CD4-positive, alpha-beta T cell (primary cell): Measurements from ENCODE around the gene SNX8. TPM values are rescaled to one million over a fixed set of nuclear protein-coding genes. Genes with fewer than 3 reads are reported as not detected.
"Not testable (repeated sequence)": the region's sequence is repeated elsewhere in the genome, so short reads cannot be mapped to it uniquely, and the experiment has no call there.

Source experiments
- ATAC-seq: fragments of 200-7000 bp; cut with Tn5 transposase; one replicate; pipeline ENCODE4 v1.10.0; 2022; ENCODE audit warnings: mild to moderate bottlenecking; ENCODE audit not compliant: poor library complexity
- CTCF ChIA-PET: fragments of 350-600 bp; sonication (Branson Sonifier 250); formaldehyde crosslinking; loops from one replicate; lab custom pipeline; 2021; ENCODE audit warnings: antibody characterized with exemption, inconsistent platforms; lab: Charles Lee
- POLR2A ChIA-PET: fragments of 350-600 bp; sonication (Branson Sonifier 250); formaldehyde crosslinking; loops from one replicate; lab custom pipeline; 2021; ENCODE audit warnings: antibody characterized with exemption, inconsistent platforms; lab: Charles Lee
- DNase-seq, 14 experiments: peaks; one replicate each; pipeline ENCODE4 v3.0.0-alpha.2; 2013 to 2020; ENCODE audit warnings: mixed read lengths in 2 of 14
- H3K27ac ChIP-seq, 2 donors: one replicate each; pipeline versions ENCODE4 v1.5.1 to v1.7.0; 2013; ENCODE audit warnings: low read length in 2 of 2, low read depth in 1 of 2, mild to moderate bottlenecking in 1 of 2
- H3K27me3 ChIP-seq, 2 experiments: 1 replicate in 1 of 2; 2 replicates in 1 of 2; pipeline versions ENCODE4 v1.6.1 to v1.7.0; 2013; ENCODE audit warnings: low read length in 2 of 2, control low read depth in 1 of 2, mild to moderate bottlenecking in 1 of 2, moderate library complexity in 1 of 2; ENCODE audit not compliant: insufficient read depth in 2 of 2, control insufficient read depth in 1 of 2
- H3K36me3 ChIP-seq: one replicate; pipeline ENCODE4 v1.6.1; 2013; ENCODE audit warnings: low read length, control low read depth; ENCODE audit not compliant: insufficient read depth
- H3K4me1 ChIP-seq: one replicate; pipeline ENCODE4 v1.6.1; 2013; ENCODE audit warnings: low read length, control low read depth; ENCODE audit not compliant: insufficient read depth
- H3K4me3 ChIP-seq: one replicate; pipeline ENCODE4 v1.5.1; 2013; ENCODE audit warnings: mild to moderate bottlenecking, low read length, moderate library complexity
- H3K9me3 ChIP-seq, 2 experiments: 1 replicate in 1 of 2; 2 replicates in 1 of 2; pipeline versions ENCODE4 v1.6.1 to v1.7.0; 2013; ENCODE audit warnings: low read length in 2 of 2, mild to moderate bottlenecking in 2 of 2, control low read depth in 1 of 2, moderate library complexity in 1 of 2; ENCODE audit not compliant: control insufficient read depth in 1 of 2, insufficient read depth in 1 of 2
- H3K27ac Mint-ChIP-seq: one replicate; pipeline ENCODE4 v1.8.0; 2020; ENCODE audit warnings: mixed read lengths
- H3K27me3 Mint-ChIP-seq: one replicate; pipeline ENCODE4 v1.8.0; 2021; ENCODE audit warnings: mixed read lengths
- H3K36me3 Mint-ChIP-seq: one replicate; pipeline ENCODE4 v1.8.0; 2021; ENCODE audit warnings: low read depth, mixed read lengths
- H3K4me1 Mint-ChIP-seq: one replicate; pipeline ENCODE4 v1.8.0; 2021; ENCODE audit warnings: low read depth, mixed read lengths
- H3K4me3 Mint-ChIP-seq: one replicate; pipeline ENCODE4 v1.8.0; 2020; ENCODE audit warnings: mild to moderate bottlenecking, mixed read lengths
- H3K9me3 Mint-ChIP-seq: one replicate; pipeline ENCODE4 v1.8.0; 2020; ENCODE audit warnings: mixed read lengths
- CTCF ChIP-seq: fragments of 200-600 bp; IDR thresholded peaks from one replicate; pipeline ENCODE4 v1.8.0; 2022; ENCODE audit warnings: antibody characterized with exemption, mild to moderate bottlenecking
- intact Hi-C, 2 experiments: fragments of 100-400 bp; cut with DNase I in 1 of 2; cut with micrococcal nuclease in 1 of 2; formaldehyde crosslinking; loops; one replicate each; pipeline versions ENCODE4 v1.15.1 to v1.9.0; 2023 to 2025; cut with DNase I, micrococcal nuclease
- total RNA-seq, 174 experiments: library from RNA in 2 of 174; stranded (reverse) in 2 of 174; gene quantifications; one replicate each; pipeline ENCODE4 v1.2.3 and lab custom pipeline; 2021 to 2026

The SNX8 gene
- total RNA-seq, 2 experiments from 2014 or later, result 4.2 to 4.5 TPM

GRCh38 chr7:2307690-2308107 is 6.5 kb downstream of the SNX8 start:
- Histone ChIP-seq H3K4me1 (peaks cover 3% of the 10 kb centered on the region), H3K36me3 (no peaks in the 10 kb centered on the region), H3K27me3 (no peaks in the 10 kb centered on the region), H3K9me3 (no peaks in the 10 kb centered on the region), H3K27ac (no peak overlapping the region), H3K4me3 (no peak overlapping the region)
- Mint-ChIP-seq H3K36me3 (no peaks in the 10 kb centered on the region), H3K4me3 (no peak overlapping the region), H3K27me3 (no peaks in the 10 kb centered on the region), H3K27ac (no peak overlapping the region), H3K4me1 (peaks cover 9% of the 10 kb centered on the region), H3K9me3 (no peaks in the 10 kb centered on the region)
- DNase-seq, result peak in 2 of 14 experiments; percentile 25 to 37
- ChIA-PET CTCF (no interaction called here), POLR2A (no interaction called here)
- no peak for ATAC-seq
- TF ChIP-seq CTCF, result no peak
- intact Hi-C loops, result no loop called here

- H3K27ac Mint-ChIP-seq, result no peak overlapping the region
- no peaks in the 10 kb centered on the region for H3K27me3 Mint-ChIP-seq
Observed at GRCh38 chr7:2306688-2307087, 7.6 kb downstream of the SNX8 start.

GRCh38 chr7:2305258-2305657 is 9.0 kb downstream of the SNX8 start:
- H3K27me3 Mint-ChIP-seq, H3K4me1 ChIP-seq, ATAC-seq, intact Hi-C loops, H3K4me3 Mint-ChIP-seq, H3K9me3 Mint-ChIP-seq, H3K36me3 Mint-ChIP-seq, DNase-seq, H3K9me3 ChIP-seq, H3K4me3 ChIP-seq, H3K27ac ChIP-seq, H3K36me3 ChIP-seq, POLR2A ChIA-PET, H3K4me1 Mint-ChIP-seq, H3K27me3 ChIP-seq, CTCF ChIA-PET, H3K27ac Mint-ChIP-seq: not testable (repeated sequence)

More at GRCh38 chr7:2306688-2307087, 7.6 kb downstream of the SNX8 start:
- DNase-seq (no peak), ATAC-seq (no peak)
- no peak for TF ChIP-seq CTCF
- H3K4me3 ChIP-seq, result no peak overlapping the region
- no peaks in the 10 kb centered on the region for H3K36me3 ChIP-seq
- Mint-ChIP-seq H3K36me3 (no peaks in the 10 kb centered on the region), H3K9me3 (no peaks in the 10 kb centered on the region), H3K4me3 (no peak overlapping the region), H3K4me1 (no peaks in the 10 kb centered on the region)
- no peaks in the 10 kb centered on the region for H3K27me3 ChIP-seq
- no peaks in the 10 kb centered on the region for H3K4me1 ChIP-seq
- H3K27ac ChIP-seq, result no peak overlapping the region
- ChIA-PET CTCF (no interaction called here), POLR2A (no interaction called here)
- H3K9me3 ChIP-seq, result peaks cover 0 to 5% of the 10 kb centered on the region in 2 experiments
- intact Hi-C loops, result no loop called here

- H3K9me3 ChIP-seq, H3K27me3 ChIP-seq, H3K9me3 Mint-ChIP-seq, CTCF ChIA-PET, H3K4me3 ChIP-seq, H3K4me1 Mint-ChIP-seq, ATAC-seq, H3K36me3 ChIP-seq, H3K27ac ChIP-seq, POLR2A ChIA-PET, H3K27me3 Mint-ChIP-seq, H3K36me3 Mint-ChIP-seq, H3K27ac Mint-ChIP-seq, DNase-seq, H3K4me1 ChIP-seq, intact Hi-C loops, H3K4me3 Mint-ChIP-seq: not testable (repeated sequence)
Observed at GRCh38 chr7:2303520-2303919, 10.7 kb downstream of the SNX8 start.

GRCh38 chr7:2302743-2303397 is 11.4 kb downstream of the SNX8 start:
- DNase-seq, H3K4me1 Mint-ChIP-seq, H3K4me3 ChIP-seq, H3K27ac Mint-ChIP-seq, H3K36me3 Mint-ChIP-seq, H3K4me3 Mint-ChIP-seq, ATAC-seq, H3K9me3 ChIP-seq, H3K27me3 Mint-ChIP-seq, H3K36me3 ChIP-seq, H3K27me3 ChIP-seq, intact Hi-C loops, H3K4me1 ChIP-seq, H3K27ac ChIP-seq, POLR2A ChIA-PET, CTCF ChIA-PET, H3K9me3 Mint-ChIP-seq: not testable (repeated sequence)
